ENCODE data around the gene INSRR.

GRCh38 chr1:156903328-156904091, 44.6 kb upstream of the INSRR start:
- TF ChIP-seq, protein P1, sequence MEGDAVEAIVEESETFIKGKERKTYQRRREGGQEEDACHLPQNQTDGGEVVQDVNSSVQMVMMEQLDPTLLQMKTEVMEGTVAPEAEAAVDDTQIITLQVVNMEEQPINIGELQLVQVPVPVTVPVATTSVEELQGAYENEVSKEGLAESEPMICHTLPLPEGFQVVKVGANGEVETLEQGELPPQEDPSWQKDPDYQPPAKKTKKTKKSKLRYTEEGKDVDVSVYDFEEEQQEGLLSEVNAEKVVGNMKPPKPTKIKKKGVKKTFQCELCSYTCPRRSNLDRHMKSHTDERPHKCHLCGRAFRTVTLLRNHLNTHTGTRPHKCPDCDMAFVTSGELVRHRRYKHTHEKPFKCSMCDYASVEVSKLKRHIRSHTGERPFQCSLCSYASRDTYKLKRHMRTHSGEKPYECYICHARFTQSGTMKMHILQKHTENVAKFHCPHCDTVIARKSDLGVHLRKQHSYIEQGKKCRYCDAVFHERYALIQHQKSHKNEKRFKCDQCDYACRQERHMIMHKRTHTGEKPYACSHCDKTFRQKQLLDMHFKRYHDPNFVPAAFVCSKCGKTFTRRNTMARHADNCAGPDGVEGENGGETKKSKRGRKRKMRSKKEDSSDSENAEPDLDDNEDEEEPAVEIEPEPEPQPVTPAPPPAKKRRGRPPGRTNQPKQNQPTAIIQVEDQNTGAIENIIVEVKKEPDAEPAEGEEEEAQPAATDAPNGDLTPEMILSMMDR (conservative IDR thresholded peaks at IDR 0.05; ENCODE audit: low read depth, low read length), result no peak
- TF ChIP-seq POLR2A (IDR thresholded peaks at IDR 0.05; ENCODE audit: low read depth, low read length), result no peak
- TF ChIP-seq RCOR1 (IDR thresholded peaks at IDR 0.05; ENCODE audit: insufficient replicate concordance, low read length), result no peak

Data from IMR-90 (cell line).